A673 (cell line): ENCODE data around the gene KCNJ11. TPM values are rescaled to one million over a fixed set of nuclear protein-coding genes. Genes with fewer than 3 reads are reported as not detected.
"Not testable (repeated sequence)": the region's sequence is repeated elsewhere in the genome, so short reads cannot be mapped to it uniquely, and the experiment has no call there.

Source experiments
- BruUV-seq: library from RNA; stranded (reverse); fragments of 400-500 nt; replicated peaks from 2 replicates; lab custom pipeline; 2021; lab: Mats Ljungman, UMichigan
- CTCF ChIA-PET: fragments of 300-600 bp; sonication (Branson Sonifier 250); formaldehyde crosslinking; loops from one replicate; lab custom pipeline; 2022; ENCODE audit warnings: antibody characterized with exemption; lab: Charles Lee
- POLR2A ChIA-PET: fragments of 300-600 bp; sonication (Branson Sonifier 250); formaldehyde crosslinking; loops from one replicate; lab custom pipeline; 2022; ENCODE audit warnings: antibody characterized with exemption; ENCODE audit not compliant: low non-redundant PET; lab: Charles Lee
- DNase-seq: peaks from one replicate; pipeline ENCODE4 v3.0.0-alpha.2; 2015; ENCODE audit warnings: low spot score
- H3K27ac ChIP-seq: fragments of 200-600 bp; sonication (generic); 2 replicates; pipeline ENCODE4 v1.5.1; 2016; ENCODE audit warnings: mixed run types, low read depth, mild to moderate bottlenecking, mixed read lengths, antibody characterized with exemption, low read length; ENCODE audit not compliant: poor library complexity, severe bottlenecking
- H3K27me3 ChIP-seq: fragments of 200-600 bp; sonication (generic); replicated peaks from 2 replicates; pipeline ENCODE4 v1.6.1; 2017; ENCODE audit warnings: mixed run types, low read depth, mild to moderate bottlenecking, mixed read lengths, antibody characterized with exemption, low read length; ENCODE audit not compliant: insufficient read depth, poor library complexity
- H3K36me3 ChIP-seq: fragments of 200-600 bp; sonication (generic); 2 replicates; pipeline ENCODE4 v1.6.1; 2016; ENCODE audit warnings: mixed run types, mild to moderate bottlenecking, mixed read lengths, antibody characterized with exemption, low read length; ENCODE audit not compliant: insufficient read depth, poor library complexity, severe bottlenecking
- H3K4me1 ChIP-seq: fragments of 200-600 bp; sonication (generic); 2 replicates; pipeline ENCODE4 v1.6.1; 2017; ENCODE audit warnings: mixed run types, mild to moderate bottlenecking, mixed read lengths, antibody characterized with exemption, low read length; ENCODE audit not compliant: insufficient read depth, poor library complexity, severe bottlenecking
- H3K4me3 ChIP-seq: fragments of 200-600 bp; sonication (generic); 2 replicates; pipeline ENCODE4 v1.5.1; 2016; ENCODE audit warnings: low read depth, mixed run types, mild to moderate bottlenecking, mixed read lengths, low read length; ENCODE audit not compliant: poor library complexity, severe bottlenecking
- H3K9me3 ChIP-seq: fragments of 200-600 bp; sonication (generic); 2 replicates; pipeline ENCODE4 v1.6.1; 2016; ENCODE audit warnings: mixed run types, low read depth, mild to moderate bottlenecking, mixed read lengths, antibody characterized with exemption, low read length; ENCODE audit not compliant: poor library complexity, severe bottlenecking
- EZH2 ChIP-seq: fragments of 200-600 bp; sonication (generic); IDR thresholded peaks from 2 replicates; pipeline ENCODE4 v1.6.1; 2017; ENCODE audit warnings: borderline replicate concordance, low read depth, mild to moderate bottlenecking, mixed read lengths, antibody characterized with exemption, low read length; ENCODE audit not compliant: poor library complexity, severe bottlenecking
- intact Hi-C: fragments of 100-400 bp; cut with micrococcal nuclease; formaldehyde crosslinking; loops from one replicate; pipeline ENCODE4 v1.10.0; 2022; ENCODE audit not compliant: unreplicated experiment
- total RNA-seq: library from RNA; stranded (reverse); gene quantifications from 2 replicates; pipeline ENCODE4 v1.2.3, GENCODE V29; 2021
- TF ChIP-seq, protein P1 (sequence below): fragments of 300-800, 200-600 bp; sonication (generic); conservative IDR thresholded peaks from 2 replicates; pipeline ENCODE4 v1.5.1; 2017; ENCODE audit warnings: low read depth, mild to moderate bottlenecking, antibody characterized with exemption, low read length, moderate library complexity, mixed read lengths

KCNJ11 gene
- total RNA-seq, 1 experiment from 2014 or later: 0.34 TPM

- no peaks in the 10 kb centered on the region for H3K4me1 ChIP-seq
- H3K27me3 ChIP-seq: peaks cover 3% of the 10 kb centered on the region
- ChIA-PET POLR2A (no interaction called here), CTCF (no interaction called here)
- DNase-seq: no peak
- no TSS peak for BruUV-seq
- no peak overlapping the region for H3K27ac ChIP-seq
- no peaks in the 10 kb centered on the region for H3K36me3 ChIP-seq
- no peaks in the 10 kb centered on the region for H3K9me3 ChIP-seq
- intact Hi-C loops: no loop called here
- H3K4me3 ChIP-seq: no peak overlapping the region
- TF ChIP-seq EZH2: no peak
Observed at GRCh38 chr11:17428925-17429324, 40.5 kb upstream of the KCNJ11 start.

- intact Hi-C loops: no loop called here
- DNase-seq: no peak
- no peak overlapping the region for H3K4me3 ChIP-seq
- BruUV-seq: no TSS peak
- H3K27ac ChIP-seq: no peak overlapping the region
- POLR2A ChIA-PET: no interaction called here
- TF ChIP-seq, protein P1, sequence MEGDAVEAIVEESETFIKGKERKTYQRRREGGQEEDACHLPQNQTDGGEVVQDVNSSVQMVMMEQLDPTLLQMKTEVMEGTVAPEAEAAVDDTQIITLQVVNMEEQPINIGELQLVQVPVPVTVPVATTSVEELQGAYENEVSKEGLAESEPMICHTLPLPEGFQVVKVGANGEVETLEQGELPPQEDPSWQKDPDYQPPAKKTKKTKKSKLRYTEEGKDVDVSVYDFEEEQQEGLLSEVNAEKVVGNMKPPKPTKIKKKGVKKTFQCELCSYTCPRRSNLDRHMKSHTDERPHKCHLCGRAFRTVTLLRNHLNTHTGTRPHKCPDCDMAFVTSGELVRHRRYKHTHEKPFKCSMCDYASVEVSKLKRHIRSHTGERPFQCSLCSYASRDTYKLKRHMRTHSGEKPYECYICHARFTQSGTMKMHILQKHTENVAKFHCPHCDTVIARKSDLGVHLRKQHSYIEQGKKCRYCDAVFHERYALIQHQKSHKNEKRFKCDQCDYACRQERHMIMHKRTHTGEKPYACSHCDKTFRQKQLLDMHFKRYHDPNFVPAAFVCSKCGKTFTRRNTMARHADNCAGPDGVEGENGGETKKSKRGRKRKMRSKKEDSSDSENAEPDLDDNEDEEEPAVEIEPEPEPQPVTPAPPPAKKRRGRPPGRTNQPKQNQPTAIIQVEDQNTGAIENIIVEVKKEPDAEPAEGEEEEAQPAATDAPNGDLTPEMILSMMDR: no peak
- TF ChIP-seq EZH2: no peak
- H3K9me3 ChIP-seq: no peaks in the 10 kb centered on the region
- no peaks in the 10 kb centered on the region for H3K36me3 ChIP-seq
- H3K4me1 ChIP-seq: no peaks in the 10 kb centered on the region
- peaks cover 3% of the 10 kb centered on the region for H3K27me3 ChIP-seq
- CTCF ChIA-PET: no interaction called here
Observed at GRCh38 chr11:17428261-17428660, 39.8 kb upstream of the KCNJ11 start.

DNA sequence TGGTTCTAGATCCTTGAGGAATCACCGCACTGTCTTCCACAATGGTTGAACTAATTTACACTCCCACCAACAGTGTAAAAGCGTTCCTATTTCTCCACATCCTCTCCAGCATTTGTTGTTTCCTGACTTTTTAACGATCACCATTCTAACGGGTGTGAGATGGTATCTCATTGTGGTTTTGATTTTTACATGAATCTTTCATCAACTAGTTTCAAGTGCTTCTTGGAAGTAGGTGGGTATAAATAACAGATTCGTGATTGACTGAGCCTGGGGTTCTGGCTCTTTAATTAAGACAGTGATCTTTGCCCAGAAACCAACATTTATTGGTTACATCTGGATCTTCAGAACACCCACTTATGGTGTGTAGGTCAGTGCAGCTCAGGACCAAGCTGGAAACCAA is 37.8 kb upstream of the KCNJ11 start:
- H3K27me3 ChIP-seq, CTCF ChIA-PET: not testable (repeated sequence)

GRCh38 chr11:17423533-17424310 is 35.3 kb upstream of the KCNJ11 start:
- ChIA-PET POLR2A (no interaction called here), CTCF (no interaction called here)
- TF ChIP-seq, protein P1: no peak
- no peak for TF ChIP-seq EZH2
- no peaks in the 10 kb centered on the region for H3K9me3 ChIP-seq
- H3K27ac ChIP-seq: no peak overlapping the region
- H3K27me3 ChIP-seq: peaks cover 33% of the 10 kb centered on the region
- H3K4me3 ChIP-seq: no peak overlapping the region
- intact Hi-C loops: no loop called here
- no peaks in the 10 kb centered on the region for H3K4me1 ChIP-seq
- no peak for DNase-seq
- H3K36me3 ChIP-seq: no peaks in the 10 kb centered on the region
- BruUV-seq: no TSS peak

More for the DNA sequence above, 37.8 kb upstream of the KCNJ11 start:
- DNase-seq, BruUV-seq, H3K27ac ChIP-seq, H3K36me3 ChIP-seq, H3K4me3 ChIP-seq, H3K4me1 ChIP-seq, intact Hi-C loops, POLR2A ChIA-PET, H3K9me3 ChIP-seq: not testable (repeated sequence)
